T-helper 2 cell treated with Interferon-gamma antibody and Interleukin-4, amounts not matched to agents 5 μg/mL and 100 μg/mL, for 36 hours (primary cell): ENCODE results near the gene NEMP2.

ENCODE experiments used
- DNase-seq: peaks from one replicate; pipeline ENCODE4 v3.0.0; 2021; ENCODE audit warnings: low spot score
- H3K27ac Mint-ChIP-seq: one replicate; pipeline ENCODE4 v1.8.0; 2021; ENCODE audit warnings: mild to moderate bottlenecking, mixed read lengths
- H3K27me3 Mint-ChIP-seq: one replicate; pipeline ENCODE4 v1.8.0; 2021; ENCODE audit warnings: low read depth, mixed read lengths
- H3K36me3 Mint-ChIP-seq: one replicate; pipeline ENCODE4 v1.8.0; 2021; ENCODE audit warnings: low read depth, mixed read lengths
- H3K4me1 Mint-ChIP-seq: one replicate; pipeline ENCODE4 v1.8.0; 2021; ENCODE audit warnings: low read depth, mixed read lengths
- H3K4me3 Mint-ChIP-seq: one replicate; pipeline ENCODE4 v1.8.0; 2022; ENCODE audit warnings: mild to moderate bottlenecking, moderate library complexity, mixed read lengths
- H3K9me3 Mint-ChIP-seq: one replicate; pipeline ENCODE4 v1.8.0; 2021; ENCODE audit warnings: mixed read lengths

NEMP2 gene

GRCh38 chr2:190545093-190545492, 10.6 kb upstream of the NEMP2 start:
- DNase-seq = no peak
- H3K27ac Mint-ChIP-seq = no peak overlapping the region
- H3K9me3 Mint-ChIP-seq = peaks cover 28% of the 10 kb centered on the region

GRCh38 chr2:190540048-190540447, 5.5 kb upstream of the NEMP2 start:
- Mint-ChIP-seq H3K4me1 (peaks cover 10% of the 10 kb centered on the region), H3K36me3 (peaks cover 66% of the 10 kb centered on the region), H3K9me3 (peaks cover 64% of the 10 kb centered on the region), H3K27me3 (no peaks in the 10 kb centered on the region), H3K4me3 (no peak overlapping the region), H3K27ac (no peak overlapping the region)
- no peak for DNase-seq

More at GRCh38 chr2:190545093-190545492, 10.6 kb upstream of the NEMP2 start:
- Mint-ChIP-seq H3K4me1 (peaks cover 2% of the 10 kb centered on the region), H3K27me3 (peaks cover 2% of the 10 kb centered on the region), H3K36me3 (peaks cover 28% of the 10 kb centered on the region), H3K4me3 (no peak overlapping the region)

- peaks cover 64% of the 10 kb centered on the region for H3K9me3 Mint-ChIP-seq
- H3K27ac Mint-ChIP-seq = no peak overlapping the region
- H3K4me1 Mint-ChIP-seq = peaks cover 20% of the 10 kb centered on the region
- peaks cover 68% of the 10 kb centered on the region for H3K36me3 Mint-ChIP-seq
- no peak for DNase-seq
- H3K4me3 Mint-ChIP-seq = no peak overlapping the region
- H3K27me3 Mint-ChIP-seq = no peaks in the 10 kb centered on the region
Observed at GRCh38 chr2:190538201-190538600, 3.7 kb upstream of the NEMP2 start.

- peaks cover 64% of the 10 kb centered on the region for H3K36me3 Mint-ChIP-seq
Observed at GRCh38 chr2:190537765-190538164, 3.2 kb upstream of the NEMP2 start.

GRCh38 chr2:190535586-190535985, 1.1 kb upstream of the NEMP2 start:
- H3K36me3 Mint-ChIP-seq = peaks cover 45% of the 10 kb centered on the region
- H3K4me1 Mint-ChIP-seq = peaks cover 42% of the 10 kb centered on the region
- H3K4me3 Mint-ChIP-seq = peak overlapping the region; percentile 85
- peak overlapping the region; percentile 72 for H3K27ac Mint-ChIP-seq
- no peaks in the 10 kb centered on the region for H3K27me3 Mint-ChIP-seq
- peaks cover 42% of the 10 kb centered on the region for H3K9me3 Mint-ChIP-seq
- DNase-seq = no peak

More at GRCh38 chr2:190537765-190538164, 3.2 kb upstream of the NEMP2 start:
- Mint-ChIP-seq H3K27me3 (no peaks in the 10 kb centered on the region), H3K4me1 (peaks cover 24% of the 10 kb centered on the region), H3K9me3 (peaks cover 62% of the 10 kb centered on the region), H3K27ac (no peak overlapping the region), H3K4me3 (no peak overlapping the region)
- DNase-seq = no peak

- H3K36me3 Mint-ChIP-seq = peaks cover 44% of the 10 kb centered on the region
- peak overlapping the region; percentile 85 for H3K4me3 Mint-ChIP-seq
- H3K27me3 Mint-ChIP-seq = no peaks in the 10 kb centered on the region
- no peak for DNase-seq
- H3K4me1 Mint-ChIP-seq = peaks cover 47% of the 10 kb centered on the region
- H3K27ac Mint-ChIP-seq = peak overlapping the region; percentile 92
- peaks cover 37% of the 10 kb centered on the region for H3K9me3 Mint-ChIP-seq
Observed at GRCh38 chr2:190535121-190535439, 558 bp upstream of the NEMP2 start.

GRCh38 chr2:190533968-190534309, 583 bp downstream of the NEMP2 start:
- DNase-seq = no peak
- Mint-ChIP-seq H3K9me3 (peaks cover 27% of the 10 kb centered on the region), H3K4me1 (peaks cover 58% of the 10 kb centered on the region), H3K36me3 (peaks cover 42% of the 10 kb centered on the region), H3K27me3 (no peaks in the 10 kb centered on the region), H3K4me3 (peak overlapping the region; percentile 97), H3K27ac (peak overlapping the region; percentile 99)

GRCh38 chr2:190533175-190533967, 1.2 kb downstream of the NEMP2 start:
- H3K4me1 Mint-ChIP-seq = peaks cover 61% of the 10 kb centered on the region
- peak overlapping the region; percentile 99 for H3K27ac Mint-ChIP-seq
- H3K36me3 Mint-ChIP-seq = peaks cover 36% of the 10 kb centered on the region
- H3K4me3 Mint-ChIP-seq = peak overlapping the region; percentile 97
- peaks cover 21% of the 10 kb centered on the region for H3K9me3 Mint-ChIP-seq
- no peaks in the 10 kb centered on the region for H3K27me3 Mint-ChIP-seq
- DNase-seq = no peak

GRCh38 chr2:190532581-190532980, 1.9 kb downstream of the NEMP2 start:
- Mint-ChIP-seq H3K27ac (peak overlapping the region; percentile 99), H3K36me3 (peaks cover 28% of the 10 kb centered on the region), H3K4me1 (peaks cover 62% of the 10 kb centered on the region), H3K9me3 (peaks cover 15% of the 10 kb centered on the region), H3K27me3 (no peaks in the 10 kb centered on the region), H3K4me3 (peak overlapping the region; percentile 97)
- no peak for DNase-seq

- Mint-ChIP-seq H3K27me3 (no peaks in the 10 kb centered on the region), H3K9me3 (no peaks in the 10 kb centered on the region), H3K4me1 (peaks cover 66% of the 10 kb centered on the region), H3K27ac (peak overlapping the region; percentile 53), H3K36me3 (peaks cover 13% of the 10 kb centered on the region), H3K4me3 (peak overlapping the region; percentile 19)
- DNase-seq = no peak
Observed at GRCh38 chr2:190530248-190530900, 4.1 kb downstream of the NEMP2 start.

- peaks cover 17% of the 10 kb centered on the region for H3K36me3 Mint-ChIP-seq
- no peak overlapping the region for H3K4me3 Mint-ChIP-seq
- DNase-seq = no peak
- peaks cover 66% of the 10 kb centered on the region for H3K4me1 Mint-ChIP-seq
- H3K27me3 Mint-ChIP-seq = no peaks in the 10 kb centered on the region
- H3K9me3 Mint-ChIP-seq = no peaks in the 10 kb centered on the region
- H3K27ac Mint-ChIP-seq = no peak overlapping the region
Observed at GRCh38 chr2:190529486-190530247, 4.9 kb downstream of the NEMP2 start.

GRCh38 chr2:190528521-190529001, 6.0 kb downstream of the NEMP2 start:
- Mint-ChIP-seq H3K4me3 (no peak overlapping the region), H3K27ac (no peak overlapping the region), H3K27me3 (no peaks in the 10 kb centered on the region), H3K36me3 (peaks cover 22% of the 10 kb centered on the region), H3K9me3 (no peaks in the 10 kb centered on the region), H3K4me1 (peaks cover 66% of the 10 kb centered on the region)
- no peak for DNase-seq

- H3K27ac Mint-ChIP-seq = no peak overlapping the region
- peaks cover 24% of the 10 kb centered on the region for H3K36me3 Mint-ChIP-seq
- no peak overlapping the region for H3K4me3 Mint-ChIP-seq
- peaks cover 59% of the 10 kb centered on the region for H3K4me1 Mint-ChIP-seq
- no peak for DNase-seq
- no peaks in the 10 kb centered on the region for H3K9me3 Mint-ChIP-seq
- H3K27me3 Mint-ChIP-seq = no peaks in the 10 kb centered on the region
Observed at GRCh38 chr2:190527918-190528317, 6.6 kb downstream of the NEMP2 start.

GRCh38 chr2:190527214-190527613, 7.3 kb downstream of the NEMP2 start:
- no peaks in the 10 kb centered on the region for H3K27me3 Mint-ChIP-seq
- peaks cover 24% of the 10 kb centered on the region for H3K36me3 Mint-ChIP-seq
- no peak for DNase-seq
- no peaks in the 10 kb centered on the region for H3K9me3 Mint-ChIP-seq
- H3K4me3 Mint-ChIP-seq = no peak overlapping the region
- no peak overlapping the region for H3K27ac Mint-ChIP-seq
- H3K4me1 Mint-ChIP-seq = peaks cover 54% of the 10 kb centered on the region
